H1 (cell line): Measurements from ENCODE around the gene IL1A. TPM values are rescaled to one million over a fixed set of nuclear protein-coding genes. Genes with fewer than 3 reads are reported as not detected.

Experiments used
- CTCF ChIA-PET: fragments of 300-600 bp; sonication (Branson Sonifier 250); formaldehyde crosslinking; loops from one replicate; lab custom pipeline; 2021; ENCODE audit not compliant: partially characterized antibody; lab: Charles Lee
- POLR2A ChIA-PET: fragments of 300-600 bp; sonication (Branson Sonifier 250); formaldehyde crosslinking; loops from one replicate; lab custom pipeline; 2021; ENCODE audit warnings: inconsistent platforms; ENCODE audit not compliant: partially characterized antibody; lab: Charles Lee
- DNase-seq, 2 experiments: peaks; one replicate each; pipeline versions ENCODE4 v3.0.0 to v3.0.0-alpha.2; 2010 to 2022; ENCODE audit warnings: low spot score in 2 of 2, low read depth in 1 of 2, mixed read lengths in 1 of 2
- FAIRE-seq: peaks from 2 replicates; lab custom pipeline; 2011; peaks lifted over from hg19 to GRCh38; lab: Jason Lieb, UNC
- H2AFZ ChIP-seq: 2 replicates; pipeline ENCODE4 v1.8.1; 2012; ENCODE audit warnings: low read length, inconsistent platforms
- H2AK5ac ChIP-seq: 2 replicates; pipeline ENCODE4 v1.6.1; 2013; ENCODE audit warnings: low read depth, low read length
- H2BK120ac ChIP-seq: replicated peaks from 2 replicates; pipeline ENCODE3; 2013; ENCODE audit warnings: low read depth, low read length, inconsistent platforms
- H2BK12ac ChIP-seq: 2 replicates; pipeline ENCODE4 v1.6.1; 2013; ENCODE audit warnings: low read depth, low read length
- H2BK15ac ChIP-seq: 2 replicates; pipeline ENCODE4 v1.6.1; 2013; ENCODE audit warnings: low read length
- H2BK20ac ChIP-seq: 2 replicates; pipeline ENCODE4 v1.6.1; 2013; ENCODE audit warnings: low read length
- H2BK5ac ChIP-seq: 2 replicates; pipeline ENCODE4 v1.6.1; 2013; ENCODE audit warnings: low read depth, low read length
- H3K14ac ChIP-seq: 2 replicates; pipeline ENCODE4 v1.6.1; 2013; ENCODE audit warnings: inconsistent platforms; ENCODE audit not compliant: insufficient read length
- H3K18ac ChIP-seq: 2 replicates; pipeline ENCODE4 v1.6.1; 2013; ENCODE audit warnings: low read length; ENCODE audit errors: extremely low read depth
- H3K23ac ChIP-seq: 2 replicates; pipeline ENCODE4 v1.6.1; 2013; ENCODE audit warnings: inconsistent platforms; ENCODE audit not compliant: insufficient read length
- H3K23me2 ChIP-seq: 2 replicates; pipeline ENCODE4 v1.6.1; 2013; ENCODE audit warnings: low read depth, low read length
- H3K27ac ChIP-seq: 2 replicates; pipeline ENCODE4 v1.6.1; 2011; ENCODE audit warnings: low read depth, low read length, inconsistent platforms
- H3K27me3 ChIP-seq, 4 experiments: replicated peaks in 1 of 4; 1 replicate in 1 of 4; 2 replicates in 3 of 4; pipeline versions ENCODE4 v1.6.1 to v1.8.1; 2011 to 2013; ENCODE audit warnings: low read length in 3 of 4, mild to moderate bottlenecking in 3 of 4, inconsistent platforms in 2 of 4, mixed read lengths in 2 of 4, moderate library complexity in 1 of 4; ENCODE audit not compliant: control insufficient read depth in 3 of 4, insufficient read depth in 3 of 4; ENCODE audit errors: extremely low read depth in 1 of 4
- H3K36me3 ChIP-seq, 4 experiments: 2 replicates each; pipeline versions ENCODE4 v1.6.1 to v1.8.1; 2011 to 2013; ENCODE audit warnings: mild to moderate bottlenecking in 4 of 4, low read length in 3 of 4, moderate library complexity in 2 of 4, control low read depth in 1 of 4, inconsistent platforms in 1 of 4; ENCODE audit not compliant: insufficient read depth in 4 of 4, control insufficient read depth in 2 of 4
- H3K4ac ChIP-seq: replicated peaks from 2 replicates; pipeline ENCODE3; 2013; ENCODE audit warnings: low read length, low read depth, mixed read lengths, inconsistent platforms; ENCODE audit not compliant: insufficient read length
- H3K4me1 ChIP-seq, 4 experiments: replicated peaks in 1 of 4; 1 replicate in 1 of 4; 2 replicates in 3 of 4; pipeline versions ENCODE4 v1.6.1 to v1.8.1; 2011 to 2013; ENCODE audit warnings: low read length in 3 of 4, inconsistent platforms in 2 of 4, mixed read lengths in 1 of 4; ENCODE audit not compliant: insufficient read depth in 4 of 4, control insufficient read depth in 3 of 4
- H3K4me2 ChIP-seq, 2 experiments: 2 replicates each; pipeline versions ENCODE4 v1.6.1 to v1.8.1; 2011 to 2013; ENCODE audit warnings: low read depth in 2 of 2, low read length in 2 of 2, control low read depth in 1 of 2, inconsistent platforms in 1 of 2, mild to moderate bottlenecking in 1 of 2; ENCODE audit not compliant: insufficient read depth in 1 of 2
- H3K4me3 ChIP-seq, 4 experiments: fragments of 200-600, 300-600 bp in 1 of 4; sonication (generic), shearing (Covaris generic), sonication (Bioruptor Twin) in 1 of 4; 2 replicates each; pipeline versions ENCODE4 v1.5.1 to v1.8.1; 2011 to 2016; ENCODE audit warnings: low read length in 4 of 4, low read depth in 3 of 4, control low read depth in 2 of 4, inconsistent platforms in 2 of 4, mild to moderate bottlenecking in 2 of 4, mixed read lengths in 1 of 4, moderate library complexity in 1 of 4; ENCODE audit not compliant: insufficient read depth in 2 of 4; ENCODE audit errors: extremely low read depth in 1 of 4
- H3K56ac ChIP-seq: replicated peaks from 2 replicates; pipeline ENCODE3; 2013; ENCODE audit warnings: low read depth, mild to moderate bottlenecking, mixed read lengths, low read length, inconsistent platforms; ENCODE audit not compliant: insufficient read length
- H3K79me1 ChIP-seq: 2 replicates; pipeline ENCODE4 v1.6.1; 2013; ENCODE audit warnings: low read depth, low read length, control low read depth
- H3K79me2 ChIP-seq, 2 experiments: 2 replicates each; pipeline versions ENCODE4 v1.6.1 to v1.8.1; 2012 to 2013; ENCODE audit warnings: low read length in 2 of 2, mild to moderate bottlenecking in 2 of 2, inconsistent platforms in 1 of 2; ENCODE audit not compliant: insufficient read depth in 2 of 2, control insufficient read depth in 1 of 2
- H3K9ac ChIP-seq, 4 experiments: replicated peaks in 1 of 4; 1 replicate in 1 of 4; 2 replicates in 3 of 4; pipeline versions ENCODE4 v1.6.1 to v1.8.1; 2011 to 2013; ENCODE audit warnings: low read depth in 3 of 4, low read length in 3 of 4, control low read depth in 2 of 4, mild to moderate bottlenecking in 2 of 4, moderate library complexity in 2 of 4, inconsistent platforms in 1 of 4; ENCODE audit errors: extremely low read depth in 1 of 4
- H3K9me3 ChIP-seq, 2 experiments: 2 replicates each; pipeline versions ENCODE4 v1.6.1 to v1.8.1; 2012 to 2013; ENCODE audit warnings: mild to moderate bottlenecking in 2 of 2, moderate library complexity in 2 of 2, control low read depth in 1 of 2, inconsistent platforms in 1 of 2, low read depth in 1 of 2, low read length in 1 of 2, mixed read lengths in 1 of 2; ENCODE audit not compliant: insufficient read depth in 2 of 2
- H4K20me1 ChIP-seq, 2 experiments: replicated peaks in 1 of 2; 2 replicates each; pipeline versions ENCODE3 to v1.8.1; 2011 to 2013; ENCODE audit warnings: inconsistent platforms in 2 of 2, low read length in 2 of 2, mild to moderate bottlenecking in 1 of 2; ENCODE audit not compliant: insufficient read depth in 2 of 2, control insufficient read depth in 1 of 2
- H4K5ac ChIP-seq: 2 replicates; pipeline ENCODE4 v1.6.1; 2013; ENCODE audit warnings: low read length, low read depth, mixed read lengths, inconsistent platforms; ENCODE audit not compliant: insufficient read length
- H4K8ac ChIP-seq: 2 replicates; pipeline ENCODE4 v1.8.0; 2013; ENCODE audit warnings: mild to moderate bottlenecking, moderate library complexity, low read length, inconsistent platforms; ENCODE audit not compliant: insufficient read depth; ENCODE audit errors: extremely low read depth
- H4K91ac ChIP-seq: replicated peaks from 2 replicates; pipeline ENCODE3; 2013; ENCODE audit warnings: low read length, mixed read lengths, inconsistent platforms; ENCODE audit not compliant: insufficient read length
- EZH2 ChIP-seq: fragments of 200-600 bp; sonication (generic); IDR thresholded peaks from 2 replicates; pipeline ENCODE4 v1.7.1; 2012; ENCODE audit warnings: low read depth, mild to moderate bottlenecking, moderate library complexity, low read length, inconsistent platforms; ENCODE audit not compliant: severe bottlenecking
- GABPA ChIP-seq: IDR thresholded peaks from 2 replicates; pipeline ENCODE4 v1.6.1; 2011; ENCODE audit warnings: mild to moderate bottlenecking, low read length, moderate library complexity, borderline replicate concordance; ENCODE audit not compliant: insufficient read depth
- MAX ChIP-seq: IDR thresholded peaks from 2 replicates; pipeline ENCODE4 v1.6.1; 2012; ENCODE audit warnings: inconsistent platforms
- POLR2AphosphoS5 ChIP-seq: IDR thresholded peaks from 2 replicates; pipeline ENCODE4 v1.6.1; 2011; ENCODE audit warnings: low read depth, low read length
- RFX5 ChIP-seq: IDR thresholded peaks from 2 replicates; pipeline ENCODE4 v1.6.1; 2011; ENCODE audit warnings: low read depth, low read length, improper control_type of control experiment, borderline replicate concordance
- SIRT6 ChIP-seq: IDR thresholded peaks from one replicate; pipeline ENCODE4 v1.7.1; 2012; ENCODE audit warnings: low read length, inconsistent platforms
- SRF ChIP-seq: IDR thresholded peaks from 2 replicates; pipeline ENCODE4 v1.6.1; 2011; ENCODE audit warnings: mild to moderate bottlenecking, low read depth, low read length, moderate library complexity
- TCF12 ChIP-seq: IDR thresholded peaks from 2 replicates; pipeline ENCODE4 v1.6.1; 2011; ENCODE audit warnings: low read depth, mild to moderate bottlenecking, low read length
- TEAD4 ChIP-seq: IDR thresholded peaks from 2 replicates; pipeline ENCODE4 v1.6.1; 2012; ENCODE audit warnings: low read depth, low read length, inconsistent platforms, mixed read lengths
- WGBS, 2 experiments: shearing (Covaris generic) in 1 of 2; methylation state at CpG; one replicate each; pipeline versions ENCODE4 v1.1.6 to v1.1.7; 2013 to 2015; ENCODE audit warnings: low lambda C conversion rate in 2 of 2, mixed read lengths in 2 of 2, inconsistent platforms in 1 of 2, low coverage in 1 of 2, missing lambda C conversion rate in 1 of 2; ENCODE audit not compliant: insufficient replicate concordance in 2 of 2, insufficient coverage in 1 of 2, insufficient read length in 1 of 2; ENCODE audit errors: extremely low coverage in 1 of 2, missing lambda C conversion rate in 1 of 2; 5-methylcytosine and 5-hydroxymethylcytosine counted together
- polyA plus RNA-seq, 7 experiments: library from polyadenylated mRNA; depleted of rRNA in 3 of 7; stranded (reverse) in 5 of 7; unstranded in 2 of 7; fragments of >200 nt in 5 of 7; fragments of 200-250 nt in 2 of 7; gene quantifications; 1 replicate in 5 of 7; 2 replicates in 1 of 7; 4 replicates in 1 of 7; pipeline versions ENCODE4 v1.2.1 to v1.2.3, GENCODE V29; 2011 to 2013; ENCODE audit warnings: missing spikeins in 2 of 7, mixed read lengths in 2 of 7
- total RNA-seq: library from RNA; stranded (reverse); fragmentation: NEBNext Ultra II Directional; extraction: Animal tissue kit (Norgen Biotek cat#: 25700); gene quantifications from 2 replicates; pipeline ENCODE4 v1.2.1, GENCODE V29; 2021

Gene IL1A
- total and polyA plus RNA-seq, 2 of the 8 experiments (the other 6 are each of a cell fraction or from before 2014, with no cell fraction given): 0.32 to 0.74 TPM

- H3K18ac ChIP-seq: 0 out of 2 replicates have a peak overlapping the region, but pooled peaks have one; percentile 36
- H3K56ac ChIP-seq: no peak overlapping the region
- no peaks in the 10 kb centered on the region for H3K36me3 ChIP-seq
- H4K5ac ChIP-seq: no peak overlapping the region
- H3K4me2 ChIP-seq: no peak overlapping the region
- no peaks in the 10 kb centered on the region for H4K20me1 ChIP-seq
- H3K23ac ChIP-seq: no peak overlapping the region
- H2BK120ac ChIP-seq: no peak overlapping the region
- no peak overlapping the region for H3K14ac ChIP-seq
- H3K9ac ChIP-seq: no peak overlapping the region
- no peaks in the 10 kb centered on the region for H3K79me2 ChIP-seq
- H3K4me3 ChIP-seq: no peak overlapping the region
- WGBS, 2 experiments: 88% methylated on average over 11 of the region's 11 CpGs; no CpG with 5 or more reads in 1 of the 2 experiments
- H4K91ac ChIP-seq: no peak overlapping the region
- H4K8ac ChIP-seq: no peak overlapping the region
- no peak for FAIRE-seq
- no peak overlapping the region for H2BK20ac ChIP-seq
- no peak overlapping the region for H2AK5ac ChIP-seq
- ChIA-PET POLR2A (interaction anchor here (0.6 kb wide), 1 partner anchor 45 kb away, joined by 4 read pairs; no protein-coding TSS in a partner anchor), CTCF (interaction anchor here (0.6 to 1.0 kb wide), 3 partner anchors 20 to 79 kb away, joined by 3 read pairs; no protein-coding TSS in a partner anchor)
- peak overlapping the region; percentile 66; the same call in 1 of the 2 replicates for H2BK5ac ChIP-seq
- DNase-seq: no peak
- no peaks in the 10 kb centered on the region for H3K23me2 ChIP-seq
- no peak overlapping the region for H3K27ac ChIP-seq
- peak overlapping the region; percentile 17 for H3K4ac ChIP-seq
- no peaks in the 10 kb centered on the region for H3K79me1 ChIP-seq
- no peak overlapping the region for H2BK12ac ChIP-seq
- H3K9me3 ChIP-seq: no peaks in the 10 kb centered on the region
- no peaks in the 10 kb centered on the region for H3K27me3 ChIP-seq
- no peak overlapping the region for H2BK15ac ChIP-seq
- peak overlapping the region; percentile 88; the same call in 1 of the 2 replicates for H2AFZ ChIP-seq
- H3K4me1 ChIP-seq: no peaks in the 10 kb centered on the region
- TF ChIP-seq RFX5: no peak
- no peak for TF ChIP-seq POLR2AphosphoS5
- no peak for TF ChIP-seq GABPA
- TF ChIP-seq TEAD4: no peak
- TF ChIP-seq SIRT6: no peak
- no peak for TF ChIP-seq MAX
- no peak for TF ChIP-seq TCF12
- no peak for TF ChIP-seq EZH2
- TF ChIP-seq SRF: no peak
Observed at GRCh38 chr2:112805542-112805941, 21.2 kb upstream of the IL1A start.
